Mesothelial cell of epicardium (in vitro differentiated cells): ENCODE measurements around the gene TRMT1. TPM values are rescaled to one million over a fixed set of nuclear protein-coding genes. Genes with fewer than 3 reads are reported as not detected.

ENCODE experiments used
- DNase-seq, 2 experiments: peaks; one replicate each; pipeline ENCODE4 v3.0.0; 2021; ENCODE audit warnings: low spot score in 2 of 2; ENCODE audit not compliant: unreplicated experiment in 2 of 2
- H3K27ac Mint-ChIP-seq: 2 replicates; pipeline ENCODE4 v1.8.0; 2021; ENCODE audit warnings: mixed read lengths
- H3K27me3 Mint-ChIP-seq: 2 replicates; pipeline ENCODE4 v1.8.0; 2021; ENCODE audit warnings: low read depth, mixed read lengths
- H3K36me3 Mint-ChIP-seq: 2 replicates; pipeline ENCODE4 v1.8.0; 2021; ENCODE audit warnings: mixed read lengths
- H3K4me1 Mint-ChIP-seq: 2 replicates; pipeline ENCODE4 v1.8.0; 2021; ENCODE audit warnings: mixed read lengths
- H3K4me3 Mint-ChIP-seq: 2 replicates; pipeline ENCODE4 v1.8.0; 2021; ENCODE audit warnings: mild to moderate bottlenecking, moderate library complexity, mixed read lengths
- H3K9me3 Mint-ChIP-seq: 2 replicates; pipeline ENCODE4 v1.8.0; 2021; ENCODE audit warnings: mixed read lengths
- CTCF ChIP-seq: fragments of 200-600 bp; sonication (generic); IDR thresholded peaks from one replicate; pipeline ENCODE4 v1.5.0; 2021; ENCODE audit warnings: antibody characterized with exemption; ENCODE audit not compliant: unreplicated experiment
- total RNA-seq: library from RNA; stranded (reverse); gene quantifications from 3 replicates; pipeline ENCODE4 v1.2.1, GENCODE V29; 2021

Gene TRMT1
- total RNA-seq, 1 donor from 2014 or later, result 57.0 TPM

- no peak within 1 kb of the TSS for H3K27ac Mint-ChIP-seq
- DNase-seq, result no peak
Measured at GRCh38 chr19:13102666-13103580, 13.6 kb downstream of the TRMT1 start, which contains the start of gene LYL1. Gene LYL1 (minus strand): TSS chr19:13102858. CDS start chr19:13101171, 1,687 bp downstream.

GRCh38 chr19:13102416-13102665 lies 14.2 kb downstream of the TRMT1 start:
- H3K36me3 Mint-ChIP-seq, result peaks cover 3% of the 10 kb centered on the region
- peaks cover 12% of the 10 kb centered on the region for H3K4me1 Mint-ChIP-seq
- no peak for DNase-seq
- TF ChIP-seq CTCF, result no peak
- no peak overlapping the region for H3K27ac Mint-ChIP-seq
- no peaks in the 10 kb centered on the region for H3K9me3 Mint-ChIP-seq
- H3K4me3 Mint-ChIP-seq, result peak overlapping the region; percentile 41
- H3K27me3 Mint-ChIP-seq, result peaks cover 46% of the 10 kb centered on the region

More at GRCh38 chr19:13102666-13103580, 13.6 kb downstream of the TRMT1 start, which contains the start of gene LYL1:
- Mint-ChIP-seq H3K4me1 (peaks cover 12% of the 10 kb centered on the region), H3K27me3 (peaks cover 41% of the 10 kb centered on the region), H3K9me3 (no peaks in the 10 kb centered on the region), H3K36me3 (peaks cover 6% of the 10 kb centered on the region), H3K4me3 (peak within 1 kb of the TSS; percentile 41)
- no peak for TF ChIP-seq CTCF

GRCh38 chr19:13101590-13102415 lies 14.7 kb downstream of the TRMT1 start:
- peaks cover 51% of the 10 kb centered on the region for H3K27me3 Mint-ChIP-seq
- peak overlapping the region; percentile 41 for H3K4me3 Mint-ChIP-seq
- peaks cover 14% of the 10 kb centered on the region for H3K4me1 Mint-ChIP-seq
- H3K27ac Mint-ChIP-seq, result no peak overlapping the region
- TF ChIP-seq CTCF, result no peak
- no peaks in the 10 kb centered on the region for H3K9me3 Mint-ChIP-seq
- H3K36me3 Mint-ChIP-seq, result peaks cover 2% of the 10 kb centered on the region
- DNase-seq, result no peak

- DNase-seq, result no peak
- H3K27me3 Mint-ChIP-seq, result peaks cover 58% of the 10 kb centered on the region
- peaks cover 18% of the 10 kb centered on the region for H3K4me1 Mint-ChIP-seq
- H3K27ac Mint-ChIP-seq, result no peak overlapping the region
- H3K36me3 Mint-ChIP-seq, result peaks cover 2% of the 10 kb centered on the region
- no peak for TF ChIP-seq CTCF
- peak overlapping the region; percentile 33 for H3K4me3 Mint-ChIP-seq
- no peaks in the 10 kb centered on the region for H3K9me3 Mint-ChIP-seq
Measured at GRCh38 chr19:13100841-13101589, 15.5 kb downstream of the TRMT1 start.

GRCh38 chr19:13100031-13100588 lies 16.4 kb downstream of the TRMT1 start:
- no peak overlapping the region for H3K27ac Mint-ChIP-seq
- no peak for DNase-seq
- H3K4me3 Mint-ChIP-seq, result peak overlapping the region; percentile 18
- peaks cover 65% of the 10 kb centered on the region for H3K27me3 Mint-ChIP-seq
- peaks cover 2% of the 10 kb centered on the region for H3K36me3 Mint-ChIP-seq
- H3K4me1 Mint-ChIP-seq, result peaks cover 23% of the 10 kb centered on the region
- TF ChIP-seq CTCF, result no peak
- no peaks in the 10 kb centered on the region for H3K9me3 Mint-ChIP-seq
